ENCODE results near the gene DYNLL2. TPM values are rescaled to one million over a fixed set of nuclear protein-coding genes. Genes with fewer than 3 reads are reported as not detected.

DYNLL2 gene
- total and polyA plus RNA-seq, 3 donors (not counting 1 experiment from before 2014, with no cell fraction given) = 12.0 to 27.6 (median 12.8) TPM

Other genes starting within 250 kb of the DYNLL2 start
- gene MRPS23, start 233.4 kb upstream of the DYNLL2 start, total RNA-seq = 10 to 100 TPM; 17.7 to 48.4 TPM
- 63.7 TPM for gene MRPS23, start 233.4 kb upstream of the DYNLL2 start, polyA plus RNA-seq
- gene CUEDC1, start 128.0 kb upstream of the DYNLL2 start, total RNA-seq = 10 to 100 TPM in 1 of 2 donors, 1 to 10 TPM in 1; 1.8 to 14.4 TPM
- gene CUEDC1, start 128.0 kb upstream of the DYNLL2 start, polyA plus RNA-seq = 9.2 TPM
- 10 to 100 TPM; 20.5 to 34.7 TPM for gene VEZF1, start 95.2 kb upstream of the DYNLL2 start, total RNA-seq
- gene VEZF1, start 95.2 kb upstream of the DYNLL2 start, polyA plus RNA-seq = 17.6 TPM
- gene SRSF1, start 76.2 kb upstream of the DYNLL2 start, total RNA-seq = 100 to 1,000 TPM; 197 to 238 TPM
- 137 TPM for gene SRSF1, start 76.2 kb upstream of the DYNLL2 start, polyA plus RNA-seq
- not detected for gene OR4D1, start 65.0 kb downstream of the DYNLL2 start, total RNA-seq
- not detected for gene OR4D1, start 65.0 kb downstream of the DYNLL2 start, polyA plus RNA-seq
- not detected for gene OR4D2, start 83.6 kb downstream of the DYNLL2 start, total RNA-seq
- gene OR4D2, start 83.6 kb downstream of the DYNLL2 start, polyA plus RNA-seq = not detected
- gene EPX, start 109.3 kb downstream of the DYNLL2 start, total RNA-seq = not detected
- not detected for gene EPX, start 109.3 kb downstream of the DYNLL2 start, polyA plus RNA-seq
- 10 to 100 TPM; 17.5 to 24.0 TPM for gene MKS1, start 135.8 kb downstream of the DYNLL2 start, total RNA-seq
- 11.4 TPM for gene MKS1, start 135.8 kb downstream of the DYNLL2 start, polyA plus RNA-seq
- not detected for gene LPO, start 155.2 kb downstream of the DYNLL2 start, total RNA-seq
- gene LPO, start 155.2 kb downstream of the DYNLL2 start, polyA plus RNA-seq = not detected
- gene MPO, start 197.5 kb downstream of the DYNLL2 start, total RNA-seq = not detected
- not detected for gene MPO, start 197.5 kb downstream of the DYNLL2 start, polyA plus RNA-seq
- under 1 TPM; 0.05 to 0.17 TPM for gene TSPOAP1, start 245.4 kb downstream of the DYNLL2 start, total RNA-seq
- not detected for gene TSPOAP1, start 245.4 kb downstream of the DYNLL2 start, polyA plus RNA-seq

All from mammary epithelial cell (primary cell).